HG02885 (cell line): ENCODE measurements around the gene PTPN14.
"Not testable (repeated sequence)": the region's sequence is repeated elsewhere in the genome, so short reads cannot be mapped to it uniquely, and the experiment has no call there.

Source experiments
- ATAC-seq: cut with Tn5 transposase; IDR thresholded peaks from one replicate; pipeline ENCODE4 v1.9.1; 2021; ENCODE audit warnings: mild to moderate bottlenecking; ENCODE audit not compliant: unreplicated experiment, poor library complexity

PTPN14 gene

DNA sequence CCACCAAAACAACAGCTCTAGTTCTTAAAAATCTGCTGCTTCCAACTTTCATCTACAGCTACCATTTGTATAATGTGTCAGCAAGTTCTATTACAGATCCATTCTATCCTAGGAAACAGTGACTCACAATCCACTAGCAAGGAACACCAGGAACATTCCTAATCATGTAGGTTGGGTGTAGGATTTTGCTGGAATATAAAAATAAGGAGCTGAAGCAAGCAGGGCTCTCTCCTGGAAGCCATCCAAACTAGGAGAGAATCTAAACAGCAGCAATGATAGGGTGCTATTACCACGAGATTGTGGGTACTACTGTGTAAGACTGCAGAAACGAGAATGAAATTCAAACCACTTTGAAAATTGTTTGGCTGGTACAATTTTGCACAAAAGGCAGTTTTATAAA lies 135.0 kb downstream of the PTPN14 start:
- no peak for ATAC-seq

DNA sequence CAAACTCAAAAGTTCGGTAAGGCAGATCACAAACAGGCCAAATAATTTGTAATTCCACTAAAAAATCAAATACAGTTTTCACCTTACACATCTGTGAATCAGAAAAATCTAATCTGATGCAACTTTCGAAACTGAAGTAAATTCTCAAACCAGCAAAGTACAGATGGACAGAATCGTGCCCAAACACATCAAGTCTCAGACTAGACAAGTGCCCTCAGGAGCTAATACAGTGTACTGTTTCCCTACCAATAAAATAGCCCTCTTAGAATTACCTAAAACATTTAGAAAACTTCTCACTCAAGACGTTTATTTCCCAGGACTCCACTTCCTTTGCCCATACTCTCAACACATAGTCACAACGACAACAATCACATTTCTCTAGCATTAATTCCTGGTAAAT lies 136.3 kb downstream of the PTPN14 start:
- no peak for ATAC-seq

DNA sequence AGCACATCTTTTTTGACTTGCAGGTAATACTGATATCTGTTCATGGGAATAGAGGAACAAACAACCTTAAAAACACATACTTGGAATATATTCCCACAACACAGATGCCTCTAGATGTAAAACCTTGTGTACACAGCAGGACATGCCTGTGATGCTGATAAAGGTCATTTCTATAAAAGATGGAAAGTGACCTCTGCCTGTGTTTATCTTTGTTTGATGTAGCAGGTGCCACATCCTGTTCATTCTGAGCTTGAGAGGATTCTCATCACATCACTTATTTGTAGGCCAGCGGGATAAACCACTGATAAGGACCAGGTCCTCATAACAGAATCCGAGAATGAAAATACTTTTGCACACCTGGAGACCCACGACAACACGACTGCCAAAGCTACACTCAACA lies 136.7 kb downstream of the PTPN14 start:
- no peak for ATAC-seq

DNA sequence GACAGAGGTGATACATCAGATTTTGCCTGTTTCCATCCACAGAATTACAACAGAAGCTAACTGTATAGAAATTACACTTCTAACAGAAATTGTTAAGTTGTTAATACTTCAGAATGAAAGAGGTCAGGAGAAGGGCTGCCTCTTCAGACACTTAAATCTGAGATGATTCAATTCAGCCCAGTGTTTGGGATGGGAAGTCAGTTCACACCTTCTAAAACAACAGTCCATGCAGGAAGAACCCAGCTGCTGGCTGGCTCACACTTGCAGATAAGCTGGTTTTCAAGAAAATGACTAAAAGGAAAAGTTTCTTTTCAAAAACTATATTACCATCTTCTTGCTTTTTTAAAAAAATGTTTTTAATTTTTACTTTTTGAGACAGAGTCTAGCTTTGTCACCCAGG lies 138.1 kb downstream of the PTPN14 start:
- no peak for ATAC-seq

DNA sequence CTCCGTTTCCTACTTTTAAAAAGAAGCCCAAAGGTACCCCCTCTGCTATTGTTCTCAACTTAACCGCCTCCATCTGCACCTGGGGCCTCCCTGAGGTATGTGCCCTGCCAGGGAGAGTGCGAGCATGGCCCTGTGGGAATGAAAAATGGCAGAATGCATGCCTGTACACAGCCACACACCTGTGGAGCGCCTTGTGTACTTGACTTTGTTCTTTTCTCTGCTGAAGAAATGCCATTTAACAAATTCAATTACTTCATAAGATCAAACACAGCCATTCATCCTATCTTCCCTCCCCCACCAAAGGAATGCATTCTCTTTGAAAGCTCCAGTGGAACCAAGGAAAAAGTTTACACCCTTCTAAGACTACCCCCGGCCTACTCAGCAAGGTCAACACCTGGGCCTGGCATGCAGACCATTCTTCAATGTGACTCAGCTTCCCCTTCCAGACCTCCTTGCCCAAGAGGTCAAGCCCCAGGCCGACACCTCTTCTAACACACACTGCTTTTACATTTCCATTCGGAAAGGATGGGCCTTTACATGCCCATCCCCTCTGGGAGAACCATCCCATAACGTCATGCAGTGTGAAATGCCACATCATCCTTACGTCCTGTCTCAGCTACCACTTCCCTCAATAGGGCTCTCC lies 146.7 kb downstream of the PTPN14 start:
- no peak for ATAC-seq

DNA sequence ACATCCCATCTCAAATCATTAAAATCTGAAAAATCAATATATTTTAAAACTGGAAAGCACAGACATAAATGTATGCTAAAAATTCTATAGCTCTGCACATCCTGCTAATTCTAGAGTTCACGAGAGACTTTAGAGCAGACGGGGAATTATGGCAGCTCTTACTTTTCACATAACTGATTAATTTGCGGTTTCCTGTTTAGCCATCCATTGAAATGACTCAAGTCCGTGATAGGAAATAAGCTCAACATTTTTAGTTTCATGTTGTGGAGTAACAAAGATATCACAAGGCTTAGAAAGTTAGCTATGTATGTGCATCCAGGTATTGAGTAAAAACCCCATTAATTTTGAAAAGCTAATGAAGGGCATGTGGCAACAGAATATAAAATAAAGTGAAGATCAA lies 147.2 kb downstream of the PTPN14 start:
- no peak for ATAC-seq

DNA sequence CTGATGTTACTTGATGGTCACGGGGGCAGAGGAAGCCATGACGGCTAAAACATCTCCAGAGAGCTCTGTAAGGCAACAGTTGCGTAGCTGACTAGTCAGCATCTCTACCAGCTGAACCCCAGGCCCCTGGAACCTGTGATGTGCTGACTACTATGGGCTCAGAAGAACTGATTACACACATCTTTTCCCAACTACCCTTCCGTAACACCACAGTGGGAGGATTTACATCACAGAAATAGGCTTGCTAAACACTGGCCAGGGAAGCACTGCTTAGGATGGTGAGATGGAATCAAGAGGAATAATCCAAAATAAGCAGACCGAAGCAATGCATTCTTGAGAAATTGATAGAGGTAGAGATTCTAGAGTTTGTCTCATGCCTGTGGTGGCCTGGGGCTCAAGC lies 148.0 kb downstream of the PTPN14 start:
- no peak for ATAC-seq

DNA sequence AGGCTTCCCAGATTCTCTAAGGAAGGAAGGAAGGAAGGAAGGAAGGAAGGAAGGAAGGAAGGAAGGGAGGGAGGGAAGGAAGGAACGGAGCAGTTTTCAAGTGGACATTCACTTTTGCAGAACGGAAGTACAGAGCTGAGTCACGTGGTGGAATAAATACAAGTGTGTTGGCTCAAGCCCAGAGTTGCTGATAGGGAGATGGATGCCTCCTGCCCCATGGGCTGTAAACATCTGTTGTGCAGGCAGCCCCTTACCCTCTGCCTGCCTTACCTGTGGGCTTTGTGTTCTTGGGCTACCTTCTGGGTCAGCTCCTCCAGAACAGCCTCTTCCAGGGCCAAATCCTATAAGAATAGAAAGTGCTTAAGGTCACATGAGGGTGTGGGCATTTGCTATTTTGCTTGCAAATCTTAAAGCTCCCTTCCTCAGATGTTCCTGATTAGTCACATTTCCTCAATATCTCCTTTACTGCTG lies 148.8 kb downstream of the PTPN14 start:
- ATAC-seq = no peak

DNA sequence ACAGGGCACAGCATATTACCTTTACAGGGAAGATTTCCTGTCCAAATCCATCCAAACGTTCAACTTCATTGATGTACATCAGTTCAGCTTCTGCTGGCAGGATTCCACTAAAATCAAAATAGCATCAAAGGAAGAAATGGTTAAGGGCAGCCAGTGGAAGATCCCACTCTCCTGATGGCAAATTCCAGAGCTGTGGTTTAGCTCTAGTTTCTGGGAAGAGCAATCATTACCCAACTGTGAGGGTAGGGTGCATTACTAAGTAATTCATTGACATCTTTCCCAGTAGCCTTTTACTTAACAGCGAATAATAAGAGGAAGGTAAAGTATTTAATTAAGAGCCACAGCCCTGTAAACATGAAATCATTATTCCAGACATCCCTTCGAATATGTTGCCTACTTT lies 149.7 kb downstream of the PTPN14 start:
- ATAC-seq = no peak

DNA sequence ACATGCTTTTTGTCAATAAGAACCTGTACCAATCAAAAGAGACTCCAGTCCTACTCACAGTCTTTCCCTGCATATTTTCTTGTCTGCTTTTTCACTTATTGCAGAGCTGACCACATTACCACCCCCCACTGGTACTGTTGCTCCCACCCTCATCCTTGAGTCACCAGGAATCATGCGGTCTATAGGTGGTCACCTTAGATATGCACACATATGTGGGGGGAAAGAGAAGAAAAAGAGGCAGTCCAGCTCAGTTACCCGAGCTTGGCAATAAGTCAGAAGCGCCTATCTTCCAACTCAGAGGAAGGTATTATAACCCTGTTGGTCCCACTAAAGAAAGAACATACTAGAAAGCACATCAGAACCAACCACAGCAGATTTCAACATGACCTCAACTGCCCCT lies 151.3 kb downstream of the PTPN14 start:
- no peak for ATAC-seq

DNA sequence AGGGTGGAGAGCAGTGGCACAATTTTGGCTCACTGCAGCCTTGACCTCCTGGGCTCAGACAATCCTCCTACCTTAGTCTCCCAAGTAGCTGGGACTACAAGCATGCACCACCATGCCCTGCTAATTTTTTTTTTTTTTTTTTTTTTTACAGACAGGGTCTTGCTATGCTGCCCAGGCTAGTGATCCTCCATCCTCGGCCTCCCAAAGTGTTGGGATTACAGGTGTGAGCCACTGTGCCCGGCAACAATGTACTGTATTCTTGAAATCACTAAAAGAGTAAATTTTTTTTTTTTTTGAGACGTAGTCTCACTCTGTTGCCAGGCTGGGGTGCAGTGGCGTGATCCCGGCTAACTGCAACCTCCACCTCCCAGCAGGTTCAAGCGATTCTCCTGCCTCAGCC lies 152.9 kb downstream of the PTPN14 start:
- no peak for ATAC-seq

DNA sequence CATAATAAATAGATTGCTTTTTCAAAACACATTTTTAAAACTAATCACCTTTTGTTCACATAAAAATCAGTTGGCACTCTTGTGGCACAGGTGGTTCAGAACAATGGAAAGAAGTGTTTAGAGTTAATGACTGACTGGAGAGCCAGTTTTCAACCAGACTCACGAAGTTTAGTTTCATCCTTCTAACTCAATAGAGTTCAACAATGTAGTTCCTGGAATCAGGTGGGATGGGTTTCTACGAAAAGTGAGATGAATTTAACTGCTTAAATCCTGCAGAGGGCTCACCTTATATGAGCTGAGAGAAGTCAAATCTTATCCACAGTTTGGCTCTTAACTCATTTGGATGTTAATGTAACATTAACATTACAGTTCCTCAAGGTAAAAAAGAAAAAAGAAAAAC lies 153.9 kb downstream of the PTPN14 start:
- ATAC-seq = no peak

DNA sequence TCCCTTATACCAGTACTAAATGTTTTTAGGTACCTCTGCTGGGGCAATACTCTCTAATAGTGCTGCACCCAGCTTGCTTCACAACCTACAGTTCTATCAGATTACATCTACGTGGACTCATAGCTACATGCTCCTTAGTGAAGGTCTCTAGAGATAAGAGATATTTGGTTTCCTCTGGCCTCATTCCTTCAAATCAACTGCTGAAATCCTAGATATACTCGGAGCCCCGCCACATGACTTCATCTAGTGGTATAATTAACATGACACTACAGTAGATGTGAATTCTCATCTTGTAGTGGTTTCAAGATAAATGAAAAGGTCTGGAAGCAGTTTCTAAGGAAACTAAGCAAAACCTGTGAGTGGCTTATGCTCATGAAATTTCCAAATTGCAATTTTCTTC lies 155.1 kb downstream of the PTPN14 start:
- ATAC-seq = no peak

DNA sequence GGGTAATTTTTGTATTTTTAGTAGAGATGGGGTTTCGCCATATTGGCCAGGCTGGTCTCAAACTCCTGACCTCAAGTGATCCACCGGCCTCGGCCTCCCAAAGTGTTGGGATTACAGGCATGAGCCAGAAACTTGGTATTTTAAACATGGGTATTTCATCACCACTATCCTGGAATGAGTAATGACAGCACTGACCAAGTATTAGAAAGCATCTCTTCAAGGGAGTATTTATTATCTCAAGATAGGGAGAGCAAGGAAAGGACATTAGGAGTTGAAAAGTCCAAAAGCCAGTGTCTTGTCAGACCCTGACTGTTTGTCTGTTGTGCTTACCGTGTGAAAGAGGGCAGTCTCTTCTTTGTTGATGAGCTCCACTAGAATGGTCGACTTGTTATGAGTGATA lies 156.8 kb downstream of the PTPN14 start:
- ATAC-seq = not testable (repeated sequence)

DNA sequence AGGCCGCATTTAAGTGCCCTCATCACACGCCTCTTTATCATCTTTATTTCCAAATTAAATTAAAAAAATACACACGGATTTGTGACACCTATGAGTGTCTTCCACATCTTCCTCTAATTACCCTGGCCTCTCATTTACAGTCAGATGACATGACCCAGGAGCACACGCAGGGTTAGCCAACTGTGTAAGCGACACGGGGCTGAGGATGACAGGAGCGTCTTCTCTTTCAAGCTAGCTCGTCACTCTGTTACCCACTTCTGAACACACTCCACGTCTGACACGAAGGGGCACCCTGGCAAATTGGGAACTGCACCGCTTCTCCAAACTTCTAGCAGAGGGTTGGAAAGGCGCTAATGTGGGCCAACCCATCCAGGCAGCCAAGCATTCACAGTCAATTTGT lies 158.3 kb downstream of the PTPN14 start:
- ATAC-seq = no peak

DNA sequence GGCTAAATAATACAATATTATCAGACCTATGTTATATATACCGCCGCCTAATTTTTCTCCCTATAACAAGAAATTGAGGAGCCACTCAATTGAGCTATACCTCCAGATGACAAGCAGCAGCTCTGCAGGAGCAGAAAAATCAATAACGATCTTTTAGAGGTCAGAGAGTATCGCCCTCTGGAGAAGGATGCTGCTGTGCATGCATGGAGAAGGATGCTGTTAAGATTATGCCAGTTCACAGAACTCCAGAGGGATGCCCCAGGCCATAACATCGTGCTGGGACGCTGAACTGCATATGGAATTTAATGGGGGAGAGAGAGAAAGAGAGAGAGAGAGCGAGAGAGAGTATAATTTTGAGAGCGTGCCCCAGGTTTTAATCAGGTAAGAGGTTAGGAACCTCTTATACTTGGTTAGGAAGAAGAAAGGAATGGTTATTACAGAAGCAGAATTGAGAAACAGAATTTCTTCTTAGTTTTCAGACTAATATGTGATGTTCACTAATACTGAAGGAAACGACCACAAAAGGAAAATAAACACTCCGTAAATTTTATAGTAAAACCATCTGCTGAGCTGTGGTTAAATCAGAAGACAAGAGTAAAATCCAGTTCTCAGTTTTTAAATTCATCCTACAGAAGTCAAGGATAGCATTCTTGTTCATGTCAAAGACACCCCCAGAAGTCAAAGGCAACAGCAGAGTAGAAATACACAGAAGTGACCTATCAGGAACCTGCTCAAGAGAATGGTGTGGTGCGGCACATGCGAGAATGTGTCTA lies 159.3 kb downstream of the PTPN14 start:
- ATAC-seq = no peak

DNA sequence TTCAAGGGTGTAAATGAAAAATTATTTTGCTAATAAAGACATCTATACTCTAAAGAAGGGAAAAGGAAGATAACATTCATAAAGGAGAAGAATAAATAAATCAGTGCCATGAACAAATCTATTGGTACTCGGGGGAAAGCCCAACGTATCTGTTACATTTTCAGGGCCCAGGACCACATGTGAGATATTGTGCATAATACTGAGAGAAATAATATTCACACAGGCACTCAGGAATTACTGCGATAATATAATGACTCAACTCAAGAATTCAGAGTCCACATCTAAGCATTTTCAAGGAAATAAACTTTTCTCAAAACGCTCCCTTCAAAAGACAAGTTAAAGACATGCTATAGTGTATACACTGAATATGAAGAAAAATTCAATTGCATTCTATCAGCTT lies 161.7 kb downstream of the PTPN14 start:
- ATAC-seq = no peak

DNA sequence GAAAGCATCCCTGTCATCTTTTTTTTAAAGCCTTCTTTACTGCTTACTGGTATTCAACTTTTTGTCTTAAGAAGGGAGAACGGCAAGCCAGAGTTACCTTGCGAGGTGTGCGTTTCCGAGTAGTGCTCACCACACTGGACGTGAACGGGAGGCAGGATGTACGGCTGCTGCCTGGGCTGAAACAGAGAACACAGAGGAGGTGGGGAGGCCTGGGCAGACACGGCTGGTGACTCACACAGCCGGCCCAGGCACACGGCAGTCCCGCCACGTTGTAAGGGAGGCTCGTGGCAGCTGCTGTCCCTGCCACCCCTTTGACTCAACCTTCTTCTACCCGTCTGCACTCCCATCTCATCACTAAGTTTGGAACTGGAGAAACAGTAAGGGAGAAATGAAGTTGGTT lies 164.7 kb downstream of the PTPN14 start:
- ATAC-seq = no peak

DNA sequence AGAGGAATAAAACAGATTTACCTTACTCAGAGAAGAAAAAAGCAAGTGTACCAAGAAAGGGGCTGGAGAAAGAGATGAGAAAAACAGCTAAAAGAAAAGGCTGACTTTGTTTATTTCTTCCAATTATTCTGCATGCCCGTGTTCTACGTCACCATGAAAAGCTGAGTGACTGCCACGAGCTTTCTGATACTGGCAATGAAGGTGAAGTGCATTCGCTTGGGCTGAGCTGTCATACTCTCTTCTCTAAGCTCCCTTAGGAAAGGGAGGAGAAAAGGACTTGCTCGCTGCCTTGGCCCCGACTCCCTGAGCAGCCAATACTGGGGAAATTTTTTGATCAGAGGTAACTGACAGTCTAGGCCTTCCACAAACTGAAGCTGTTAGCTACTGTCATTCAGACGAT lies 165.1 kb downstream of the PTPN14 start:
- ATAC-seq = no peak

DNA sequence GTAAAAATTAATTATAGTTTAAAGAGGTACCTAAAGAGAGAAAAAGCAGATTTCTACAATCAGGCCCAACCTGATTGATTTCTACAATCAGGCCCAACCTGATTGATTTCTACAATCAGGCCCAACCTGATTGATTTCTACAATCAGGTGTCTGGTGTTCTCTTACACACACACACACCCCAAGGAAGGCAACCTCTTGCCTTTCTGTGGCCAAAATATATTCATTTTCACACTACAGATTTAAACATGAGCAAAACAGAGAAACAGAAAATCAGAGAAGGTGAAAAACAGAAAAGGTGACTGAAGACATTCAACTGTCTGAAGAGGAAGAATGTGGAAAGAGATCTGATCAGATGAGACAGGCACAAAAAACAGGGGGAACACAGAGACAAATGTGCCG lies 166.0 kb downstream of the PTPN14 start:
- no peak for ATAC-seq

DNA sequence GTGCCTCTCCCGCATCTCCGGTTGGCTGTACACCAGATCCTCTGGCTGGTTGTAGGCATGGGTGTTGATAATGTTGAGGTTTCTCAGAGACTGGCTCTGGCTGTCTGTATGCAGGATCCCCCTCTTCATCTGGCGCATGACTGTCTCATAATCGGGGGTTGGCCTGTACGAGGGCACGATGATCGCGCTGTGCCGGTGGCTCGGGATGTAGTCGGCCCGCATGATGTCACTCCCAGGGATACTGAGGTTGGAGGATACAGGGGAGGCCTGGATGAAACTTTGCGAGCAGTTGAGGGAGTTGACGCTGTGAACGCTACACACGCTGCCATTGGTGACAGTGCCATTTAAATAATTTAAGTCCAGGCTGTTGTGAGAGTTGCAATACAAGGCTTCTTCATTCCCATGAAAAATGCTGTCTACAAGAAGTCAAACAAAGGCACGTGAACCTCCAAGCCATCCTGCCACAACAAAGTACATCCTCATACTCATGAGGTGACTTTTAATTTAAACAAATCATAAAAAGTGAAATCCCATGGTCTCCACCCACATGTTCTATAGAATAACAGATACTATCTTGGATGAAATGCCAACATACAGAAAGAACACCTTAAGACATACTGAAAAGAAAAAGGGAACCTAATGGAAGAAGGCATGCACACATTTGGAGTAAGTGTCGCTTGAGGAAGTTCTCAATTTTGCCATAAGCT lies 166.9 kb downstream of the PTPN14 start:
- no peak for ATAC-seq
